ENCODE measurements around the gene DLST. TPM values are rescaled to one million over a fixed set of nuclear protein-coding genes. Genes with fewer than 3 reads are reported as not detected.

The DLST gene
- total RNA-seq, result 100 to 1,000 TPM; 128 to 163 (median 154) TPM

DNA sequence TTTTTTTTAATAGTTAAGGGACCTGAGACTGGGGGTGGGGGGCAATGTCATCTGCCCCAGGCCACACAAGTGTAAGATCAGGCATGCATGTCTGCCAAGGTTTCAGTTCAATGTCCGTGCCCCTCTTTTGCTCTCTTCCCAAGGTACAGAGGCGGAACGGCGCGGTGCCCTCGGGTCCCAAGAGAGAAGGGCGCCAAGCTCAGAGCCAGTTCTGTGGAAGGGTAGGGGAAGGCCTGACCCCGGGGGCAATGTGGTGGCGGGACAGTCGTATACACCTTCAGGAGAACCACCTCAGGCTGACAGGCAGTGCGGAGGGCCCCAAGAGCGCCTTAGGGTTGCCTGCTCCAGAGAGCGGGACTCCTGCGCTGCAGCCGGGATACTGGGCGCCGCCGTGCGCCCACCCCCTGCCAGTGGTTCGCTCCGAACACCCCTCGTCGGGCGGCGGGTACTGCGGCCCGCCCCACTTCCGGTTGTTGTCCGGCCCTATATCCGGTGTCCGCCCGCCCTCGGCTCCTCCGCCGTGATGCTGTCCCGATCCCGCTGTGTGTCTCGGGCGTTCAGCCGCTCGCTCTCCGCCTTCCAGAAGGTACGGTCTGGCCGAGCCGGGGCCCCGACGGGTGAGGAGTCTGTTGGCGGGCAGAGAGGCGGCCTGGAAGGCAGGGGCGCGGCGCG, at the start of gene DLST:
Gene DLST (plus strand): TSS at position 486 of the 672 bp plus-strand sequence. CDS start 38 bp downstream, at position 524.
- peak within 1 kb of the TSS; percentile 95 to 99 (median 98) for H3K27ac ChIP-seq
- H3K4me3 ChIP-seq, result peak within 1 kb of the TSS; percentile 81 to 99 (median 96)
- peak; percentile 83 to 93 (median 92) for DNase-seq
- peaks cover 3 to 59% (median 13%) of the 10 kb centered on the region in 4 donors for H3K4me1 ChIP-seq
- no peaks in the 10 kb centered on the region for H3K9me3 ChIP-seq
- H3K36me3 ChIP-seq, result peaks cover 0 to 13% (median 0%) of the 10 kb centered on the region in 3 donors
- H3K27me3 ChIP-seq, result no peaks in the 10 kb centered on the region
- TF ChIP-seq POLR2A (IDR thresholded peaks at IDR 0.05), result peak; percentile 79 to 85
- TF ChIP-seq, protein P1, sequence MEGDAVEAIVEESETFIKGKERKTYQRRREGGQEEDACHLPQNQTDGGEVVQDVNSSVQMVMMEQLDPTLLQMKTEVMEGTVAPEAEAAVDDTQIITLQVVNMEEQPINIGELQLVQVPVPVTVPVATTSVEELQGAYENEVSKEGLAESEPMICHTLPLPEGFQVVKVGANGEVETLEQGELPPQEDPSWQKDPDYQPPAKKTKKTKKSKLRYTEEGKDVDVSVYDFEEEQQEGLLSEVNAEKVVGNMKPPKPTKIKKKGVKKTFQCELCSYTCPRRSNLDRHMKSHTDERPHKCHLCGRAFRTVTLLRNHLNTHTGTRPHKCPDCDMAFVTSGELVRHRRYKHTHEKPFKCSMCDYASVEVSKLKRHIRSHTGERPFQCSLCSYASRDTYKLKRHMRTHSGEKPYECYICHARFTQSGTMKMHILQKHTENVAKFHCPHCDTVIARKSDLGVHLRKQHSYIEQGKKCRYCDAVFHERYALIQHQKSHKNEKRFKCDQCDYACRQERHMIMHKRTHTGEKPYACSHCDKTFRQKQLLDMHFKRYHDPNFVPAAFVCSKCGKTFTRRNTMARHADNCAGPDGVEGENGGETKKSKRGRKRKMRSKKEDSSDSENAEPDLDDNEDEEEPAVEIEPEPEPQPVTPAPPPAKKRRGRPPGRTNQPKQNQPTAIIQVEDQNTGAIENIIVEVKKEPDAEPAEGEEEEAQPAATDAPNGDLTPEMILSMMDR (IDR thresholded peaks at IDR 0.05), result no peak

DNA sequence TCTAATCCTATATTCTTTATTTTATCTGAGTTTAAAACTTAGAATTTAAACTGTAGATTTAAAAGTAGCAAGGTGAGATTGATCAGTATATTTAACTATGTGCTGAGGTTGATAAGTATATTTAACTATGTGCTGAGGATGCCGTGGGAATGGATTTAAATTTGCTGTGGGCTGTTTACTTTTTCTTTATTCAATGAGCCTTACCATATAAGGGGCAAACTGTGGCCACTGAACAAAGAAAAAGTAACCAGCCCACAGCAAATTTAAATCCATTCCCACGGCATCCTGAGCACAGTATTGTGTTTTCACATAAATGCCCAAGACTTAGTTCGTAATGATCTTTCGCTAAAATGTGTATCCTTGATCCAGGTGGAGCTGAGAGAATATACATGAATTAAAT, 48.9 kb upstream of the DLST start:
- Histone ChIP-seq H3K9me3 (no peaks in the 10 kb centered on the region), H3K36me3 (peaks cover 0 to 50% (median 0%) of the 10 kb centered on the region in 3 donors)

DNA sequence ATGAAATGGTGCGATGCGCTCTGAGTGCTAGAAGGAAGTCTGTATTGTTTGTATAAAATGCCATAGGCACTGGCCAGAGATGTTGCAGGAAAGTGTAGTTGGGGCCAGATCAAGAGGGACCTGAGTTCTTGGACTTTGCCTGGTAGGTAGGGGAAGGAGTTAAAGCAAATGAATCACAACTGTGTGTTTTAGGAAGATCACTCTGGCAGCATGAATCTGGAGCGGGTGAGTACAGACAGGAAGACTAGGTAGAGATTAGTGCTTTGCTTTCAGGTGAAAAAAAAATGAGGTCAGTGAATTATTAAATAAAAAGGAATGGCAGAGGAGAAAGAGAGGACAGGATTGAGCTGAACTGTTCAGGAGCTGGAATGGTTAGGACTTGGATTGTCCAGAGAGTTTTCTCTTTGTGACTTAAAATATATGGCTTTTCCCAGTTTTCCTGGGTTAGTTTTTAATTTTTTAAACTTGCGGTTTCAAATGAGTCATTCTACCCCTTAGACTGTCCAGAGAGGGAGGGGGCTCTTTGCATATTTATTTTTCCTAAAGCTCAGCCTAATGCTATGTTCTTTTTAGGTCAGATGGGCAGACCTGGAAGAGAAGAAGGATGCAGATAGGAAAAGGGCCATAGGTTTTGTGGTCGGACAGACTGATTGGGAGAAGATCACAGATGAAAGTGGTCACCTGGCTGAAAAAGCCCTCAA, 46.9 kb upstream of the DLST start:
- TF ChIP-seq POLR2A (IDR thresholded peaks at IDR 0.05), result no peak
- TF ChIP-seq, protein P1 (IDR thresholded peaks at IDR 0.05), result no peak
- H3K27ac ChIP-seq, result peak overlapping the region in 2 of 4 donors; percentile 1 to 62
- no peaks in the 10 kb centered on the region for H3K9me3 ChIP-seq
- no peaks in the 10 kb centered on the region for H3K27me3 ChIP-seq
- H3K4me1 ChIP-seq, result peaks cover 0 to 9% (median 0%) of the 10 kb centered on the region in 4 donors
- peaks cover 0 to 41% (median 0%) of the 10 kb centered on the region in 3 donors for H3K36me3 ChIP-seq
- no peak overlapping the region for H3K4me3 ChIP-seq
- no peak for DNase-seq

More for the DNA sequence above, 48.9 kb upstream of the DLST start:
- TF ChIP-seq, protein P1 (IDR thresholded peaks at IDR 0.05), result no peak
- TF ChIP-seq POLR2A (IDR thresholded peaks at IDR 0.05), result no peak
- H3K27ac ChIP-seq, result no peak overlapping the region
- peaks cover 0 to 9% (median 0%) of the 10 kb centered on the region in 4 donors for H3K4me1 ChIP-seq
- no peak for DNase-seq
- no peak overlapping the region for H3K4me3 ChIP-seq
- H3K27me3 ChIP-seq, result no peaks in the 10 kb centered on the region

DNA sequence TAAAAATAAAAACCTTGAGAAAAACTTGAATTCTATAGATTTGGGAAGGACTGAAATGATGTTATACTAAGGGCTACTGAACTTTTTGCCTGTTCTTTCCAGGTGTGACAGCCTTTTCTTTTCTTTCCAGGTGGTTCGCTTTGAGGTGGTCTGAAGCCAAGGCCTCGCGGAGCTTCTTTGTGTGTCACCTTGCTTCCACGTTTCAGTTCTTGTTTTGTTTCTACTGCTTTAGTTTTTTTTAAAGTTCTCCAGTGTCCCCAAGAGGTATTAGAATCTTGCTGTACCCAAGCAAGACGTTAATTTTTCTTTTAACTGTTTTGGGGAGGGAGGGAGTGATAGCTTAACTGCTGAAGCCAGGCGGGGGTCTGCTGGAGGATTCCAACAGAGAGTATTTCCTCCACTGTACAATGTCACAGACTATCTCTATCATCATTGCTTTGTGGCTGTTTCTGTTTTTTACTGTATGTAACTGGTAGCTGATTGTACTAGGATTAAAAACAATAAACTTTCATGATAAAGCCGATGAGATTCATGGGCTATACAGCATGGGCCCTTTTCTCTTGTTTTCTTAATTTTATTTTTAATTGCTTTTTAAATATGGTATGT, 46.0 kb upstream of the DLST start:
- TF ChIP-seq POLR2A (IDR thresholded peaks at IDR 0.05), result no peak
- TF ChIP-seq, protein P1 (IDR thresholded peaks at IDR 0.05), result no peak
- peaks cover 0 to 9% (median 0%) of the 10 kb centered on the region in 4 donors for H3K4me1 ChIP-seq
- peaks cover 0 to 33% (median 0%) of the 10 kb centered on the region in 3 donors for H3K36me3 ChIP-seq
- peak in 1 of 3 donors; percentile 29 for DNase-seq
- H3K4me3 ChIP-seq, result no peak overlapping the region
- H3K27me3 ChIP-seq, result no peaks in the 10 kb centered on the region
- H3K9me3 ChIP-seq, result no peaks in the 10 kb centered on the region
- peak overlapping the region in 2 of 4 donors; percentile 1 to 62 for H3K27ac ChIP-seq

DNA sequence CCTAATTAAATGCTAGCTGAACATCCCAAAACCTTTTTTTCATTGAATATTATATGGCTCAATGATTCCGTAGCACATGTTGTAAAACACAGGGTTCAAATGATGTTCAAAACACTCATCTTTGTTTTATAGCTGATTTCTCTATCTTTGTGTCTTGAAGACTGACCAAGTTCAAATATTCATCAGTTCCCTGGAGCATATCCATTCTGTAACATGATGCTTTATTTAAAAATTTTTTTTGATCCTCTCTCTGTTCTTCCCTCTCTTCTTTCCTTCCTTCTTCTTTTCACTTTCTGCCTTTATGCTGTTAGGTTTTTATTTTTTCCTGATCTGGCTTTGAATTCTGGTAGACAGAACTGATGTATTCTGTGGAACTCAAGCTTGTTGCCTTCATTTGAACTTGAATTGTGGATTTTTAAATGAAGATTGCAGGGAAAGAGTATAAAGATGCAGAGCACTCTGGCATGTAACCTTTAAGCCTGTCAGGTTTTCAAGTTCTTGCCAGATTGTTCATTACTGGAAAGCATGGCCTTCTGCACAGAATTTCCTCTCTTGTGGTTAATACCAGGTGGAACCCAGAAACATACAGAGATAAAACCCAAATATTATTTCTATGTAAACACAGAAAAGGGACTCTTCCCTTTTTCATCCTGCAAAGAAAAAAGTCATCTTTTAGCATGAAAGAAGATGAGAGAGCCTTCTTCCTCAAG, 45.3 kb upstream of the DLST start:
- H3K4me3 ChIP-seq, result no peak overlapping the region
- TF ChIP-seq, protein P1 (IDR thresholded peaks at IDR 0.05), result no peak
- no peak for TF ChIP-seq POLR2A (IDR thresholded peaks at IDR 0.05)
- H3K27me3 ChIP-seq, result no peaks in the 10 kb centered on the region
- H3K9me3 ChIP-seq, result no peaks in the 10 kb centered on the region
- H3K36me3 ChIP-seq, result peaks cover 0 to 29% (median 0%) of the 10 kb centered on the region in 3 donors
- peak overlapping the region in 2 of 4 donors; percentile 9 to 62 for H3K27ac ChIP-seq
- H3K4me1 ChIP-seq, result peaks cover 0 to 9% (median 0%) of the 10 kb centered on the region in 4 donors
- DNase-seq, result no peak
